Esophagus muscularis mucosa (tissue), 4 donors: ENCODE measurements around the gene EIF5B.

ENCODE experiments used
- EP300 ChIP-seq: sonication (generic); formaldehyde crosslinking; IDR thresholded peaks from one replicate; pipeline ENCODE4 v1.6.1; 2017; ENCODE audit warnings: antibody characterized with exemption
- POLR2A ChIP-seq: fragments of 450-650 bp; IDR thresholded peaks from one replicate; pipeline ENCODE4 v1.6.1; 2017; ENCODE audit warnings: antibody characterized with exemption, moderate library complexity, mild to moderate bottlenecking, low read depth
- POLR2AphosphoS5 ChIP-seq, 2 donors: sonication (generic); formaldehyde crosslinking; IDR thresholded peaks; one replicate each; pipeline ENCODE4 v1.6.1; 2017; ENCODE audit warnings: antibody characterized with exemption in 2 of 2
- TF ChIP-seq, protein P1 (sequence below), 3 experiments: fragments of 200-600 bp in 2 of 3; fragments of 450-650 bp in 1 of 3; sonication (generic) in 2 of 3; IDR thresholded peaks; one replicate each; pipeline ENCODE4 v1.5.1; 2017 to 2019; ENCODE audit warnings: antibody characterized with exemption in 3 of 3, mild to moderate bottlenecking in 2 of 3, moderate library complexity in 1 of 3

DNA sequence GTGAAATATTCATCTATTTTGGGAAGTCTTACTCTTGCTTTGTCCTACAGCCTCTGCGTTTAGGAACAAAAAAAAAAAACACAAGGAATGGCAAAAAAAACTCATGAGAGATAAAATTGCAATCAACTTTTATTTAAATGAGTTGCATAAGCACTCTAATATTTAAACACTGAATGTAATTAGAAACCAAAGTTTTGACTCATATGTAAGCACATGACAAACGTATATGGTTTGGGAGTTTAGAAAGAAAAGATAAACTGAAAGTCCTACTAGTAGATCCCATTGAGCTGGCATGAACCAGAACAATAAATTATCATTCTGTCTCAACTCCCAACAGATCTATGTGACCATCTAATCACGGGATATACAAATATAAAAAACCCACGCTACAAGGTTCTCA, 107.9 kb downstream of the EIF5B start:
- TF ChIP-seq, protein P1, sequence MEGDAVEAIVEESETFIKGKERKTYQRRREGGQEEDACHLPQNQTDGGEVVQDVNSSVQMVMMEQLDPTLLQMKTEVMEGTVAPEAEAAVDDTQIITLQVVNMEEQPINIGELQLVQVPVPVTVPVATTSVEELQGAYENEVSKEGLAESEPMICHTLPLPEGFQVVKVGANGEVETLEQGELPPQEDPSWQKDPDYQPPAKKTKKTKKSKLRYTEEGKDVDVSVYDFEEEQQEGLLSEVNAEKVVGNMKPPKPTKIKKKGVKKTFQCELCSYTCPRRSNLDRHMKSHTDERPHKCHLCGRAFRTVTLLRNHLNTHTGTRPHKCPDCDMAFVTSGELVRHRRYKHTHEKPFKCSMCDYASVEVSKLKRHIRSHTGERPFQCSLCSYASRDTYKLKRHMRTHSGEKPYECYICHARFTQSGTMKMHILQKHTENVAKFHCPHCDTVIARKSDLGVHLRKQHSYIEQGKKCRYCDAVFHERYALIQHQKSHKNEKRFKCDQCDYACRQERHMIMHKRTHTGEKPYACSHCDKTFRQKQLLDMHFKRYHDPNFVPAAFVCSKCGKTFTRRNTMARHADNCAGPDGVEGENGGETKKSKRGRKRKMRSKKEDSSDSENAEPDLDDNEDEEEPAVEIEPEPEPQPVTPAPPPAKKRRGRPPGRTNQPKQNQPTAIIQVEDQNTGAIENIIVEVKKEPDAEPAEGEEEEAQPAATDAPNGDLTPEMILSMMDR (IDR thresholded peaks at IDR 0.05): no peak
- TF ChIP-seq POLR2A (no peak), EP300 (no peak), POLR2AphosphoS5 (IDR thresholded peaks at IDR 0.05) (no peak)
